Right lobe of liver (tissue), 4 donors: Measurements from ENCODE around the gene SLC25A27.

ENCODE experiments used
- CTCF ChIP-seq, 4 donors: fragments of 200-600 bp in 3 of 4; fragments of 450-650 bp in 1 of 4; IDR thresholded peaks; one replicate each; pipeline versions ENCODE4 v1.5.1 to v1.8.0; 2016 to 2022; ENCODE audit warnings: antibody characterized with exemption in 4 of 4, mild to moderate bottlenecking in 2 of 4
- POLR2A ChIP-seq: fragments of 450-650 bp; IDR thresholded peaks from one replicate; pipeline ENCODE4 v1.6.1; 2017; ENCODE audit warnings: antibody characterized with exemption, mild to moderate bottlenecking
- donor health status: DM: no; HTN: no; CAD: no.
- donor health status: DM: no; HTN: no; CAD: no.
- donor health status: DM: no; HTN: yes; CAD: no.

- TF ChIP-seq CTCF (IDR thresholded peaks at IDR 0.05) (no peak), POLR2A (no peak)
Observed at GRCh38 chr6:46628976-46629375, 23.8 kb upstream of the SLC25A27 start.
